Neural cell (in vitro differentiated cells): ENCODE results near the gene TEKT5. TPM values are rescaled to one million over a fixed set of nuclear protein-coding genes. Genes with fewer than 3 reads are reported as not detected.

Experiments
- H2AFZ ChIP-seq: fragments of 200-600, 300-800 bp; sonication (generic), shearing (Covaris generic); 2 replicates; pipeline ENCODE4 v1.6.0; 2014; ENCODE audit warnings: low read depth, mild to moderate bottlenecking, antibody characterized with exemption, low read length, moderate library complexity
- H3F3A ChIP-seq: fragments of 200-600 bp; shearing (Covaris generic); 2 replicates; pipeline ENCODE4 v1.6.1; 2016; ENCODE audit warnings: mild to moderate bottlenecking, moderate library complexity, mixed read lengths, antibody characterized with exemption, low read length; ENCODE audit not compliant: insufficient read depth, poor library complexity, severe bottlenecking
- H3K27ac ChIP-seq: fragments of 200-600, 300-800 bp; sonication (generic), shearing (Covaris generic); 2 replicates; pipeline ENCODE4 v1.5.1; 2014; ENCODE audit warnings: mild to moderate bottlenecking, low read length, moderate library complexity
- H3K27me3 ChIP-seq: fragments of 300-800, 200-600 bp; sonication (generic), shearing (Covaris generic); 2 replicates; pipeline ENCODE4 v1.6.0; 2014; ENCODE audit warnings: mild to moderate bottlenecking, low read depth, low read length, moderate library complexity; ENCODE audit not compliant: insufficient read depth
- H3K36me3 ChIP-seq: fragments of 300-800, 200-600 bp; sonication (generic), shearing (Covaris generic); 2 replicates; pipeline ENCODE4 v1.5.1; 2014; ENCODE audit warnings: mild to moderate bottlenecking, antibody characterized with exemption, low read length, moderate library complexity; ENCODE audit not compliant: insufficient read depth
- H3K4me2 ChIP-seq: fragments of 300-800, 200-600 bp; sonication (generic), shearing (Covaris generic); 2 replicates; pipeline ENCODE4 v1.6.0; 2014; ENCODE audit warnings: mild to moderate bottlenecking, low read length
- H3K4me3 ChIP-seq: fragments of 300-800, 200-600 bp; sonication (generic), shearing (Covaris generic); 2 replicates; pipeline ENCODE4 v1.5.1; 2014; ENCODE audit warnings: mild to moderate bottlenecking, low read length, moderate library complexity
- H3K79me2 ChIP-seq: fragments of 200-600 bp; shearing (Covaris generic); replicated peaks from 2 replicates; pipeline ENCODE4 v1.6.0; 2014; ENCODE audit warnings: mild to moderate bottlenecking, low read length, moderate library complexity; ENCODE audit not compliant: insufficient read depth
- H3K9ac ChIP-seq: fragments of 300-800, 200-600 bp; sonication (generic), shearing (Covaris generic); 2 replicates; pipeline ENCODE4 v1.6.1; 2016; ENCODE audit warnings: mild to moderate bottlenecking, low read length, mixed read lengths
- H3K9me2 ChIP-seq: fragments of 200-600 bp; shearing (Covaris generic); 2 replicates; pipeline ENCODE4 v1.6.1; 2016; ENCODE audit warnings: mild to moderate bottlenecking, low read length, mixed read lengths; ENCODE audit not compliant: insufficient read depth
- H3K9me3 ChIP-seq: fragments of 200-600, 300-800 bp; sonication (generic), shearing (Covaris generic); 2 replicates; pipeline ENCODE4 v1.6.1; 2016; ENCODE audit warnings: mild to moderate bottlenecking, mixed run types, low read length, moderate library complexity, mixed read lengths
- H4K20me1 ChIP-seq: fragments of 200-600 bp; shearing (Covaris generic); 2 replicates; pipeline ENCODE4 v1.6.1; 2016; ENCODE audit warnings: mild to moderate bottlenecking, mixed run types; ENCODE audit not compliant: insufficient read depth
- EP300 ChIP-seq: fragments of 450-650 bp; conservative IDR thresholded peaks from 2 replicates; pipeline ENCODE4 v1.6.1; 2014; ENCODE audit warnings: antibody characterized with exemption, mild to moderate bottlenecking, moderate library complexity; ENCODE audit not compliant: poor library complexity, severe bottlenecking
- EZH2 ChIP-seq: fragments of 200-600, 300-800 bp; shearing (Covaris generic), sonication (generic); IDR thresholded peaks from 2 replicates; pipeline ENCODE4 v1.6.1; 2014; ENCODE audit warnings: antibody characterized with exemption, low read length, borderline replicate concordance, mild to moderate bottlenecking; ENCODE audit not compliant: insufficient read depth, poor library complexity, severe bottlenecking
- MXI1 ChIP-seq: fragments of 450-650 bp; conservative IDR thresholded peaks from 2 replicates; pipeline ENCODE4 v1.6.1; 2014; ENCODE audit warnings: antibody characterized with exemption, mild to moderate bottlenecking; ENCODE audit not compliant: poor library complexity, severe bottlenecking
- POLR2AphosphoS5 ChIP-seq: IDR thresholded peaks from 2 replicates; pipeline ENCODE4 v1.6.1; 2012
- RAD21 ChIP-seq: fragments of 450-650 bp; conservative IDR thresholded peaks from 2 replicates; pipeline ENCODE4 v1.6.1; 2014; ENCODE audit warnings: antibody characterized with exemption, mild to moderate bottlenecking, moderate library complexity
- REST ChIP-seq: IDR thresholded peaks from 2 replicates; pipeline ENCODE4 v1.6.1; 2012; ENCODE audit warnings: borderline replicate concordance
- SMC3 ChIP-seq: fragments of 450-650 bp; conservative IDR thresholded peaks from 2 replicates; pipeline ENCODE4 v1.6.1; 2014; ENCODE audit warnings: antibody characterized with exemption, mild to moderate bottlenecking, moderate library complexity; ENCODE audit not compliant: poor library complexity
- TAF1 ChIP-seq: IDR thresholded peaks from 2 replicates; pipeline ENCODE4 v1.6.1; 2012; ENCODE audit warnings: low read depth
- polyA plus RNA-seq: library from polyadenylated mRNA; depleted of rRNA; stranded (reverse); fragments of >200 nt; gene quantifications from 2 replicates; pipeline ENCODE4 v1.2.3, GENCODE V29; 2014
- TF ChIP-seq, protein P1 (sequence below): fragments of 450-650 bp; IDR thresholded peaks from 2 replicates; pipeline ENCODE4 v1.5.1; 2014; ENCODE audit warnings: antibody characterized with exemption, mild to moderate bottlenecking, moderate library complexity; ENCODE audit not compliant: poor library complexity, severe bottlenecking

The TEKT5 gene
- polyA plus RNA-seq, 1 donor from 2014 or later = not detected

DNA sequence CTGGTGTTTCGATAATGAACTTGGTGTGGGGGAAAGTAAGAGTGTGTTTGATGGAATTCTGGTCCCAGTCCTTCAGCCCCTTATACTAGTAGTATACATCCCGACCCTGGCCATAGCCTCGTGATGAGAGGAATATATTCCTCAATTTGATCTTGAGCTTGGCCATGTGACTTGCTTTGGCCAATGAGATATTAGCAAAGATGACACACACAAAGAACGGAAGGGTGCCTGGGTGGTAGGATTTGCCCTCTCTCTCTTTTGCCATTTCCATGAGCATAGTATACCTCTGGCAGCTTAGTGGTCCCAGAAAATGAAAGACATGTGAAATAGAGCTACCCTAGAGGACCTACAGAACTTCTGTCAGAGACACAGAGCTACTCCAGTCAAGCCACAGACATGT lies 111.5 kb downstream of the TEKT5 start:
- H3K9me3 ChIP-seq = no peaks in the 10 kb centered on the region
- H3K79me2 ChIP-seq = no peaks in the 10 kb centered on the region
- TF ChIP-seq EZH2 (no peak), MXI1 (no peak), EP300 (no peak), POLR2AphosphoS5 (no peak), RAD21 (no peak), SMC3 (no peak), TAF1 (no peak), REST (no peak)
- TF ChIP-seq, protein P1, sequence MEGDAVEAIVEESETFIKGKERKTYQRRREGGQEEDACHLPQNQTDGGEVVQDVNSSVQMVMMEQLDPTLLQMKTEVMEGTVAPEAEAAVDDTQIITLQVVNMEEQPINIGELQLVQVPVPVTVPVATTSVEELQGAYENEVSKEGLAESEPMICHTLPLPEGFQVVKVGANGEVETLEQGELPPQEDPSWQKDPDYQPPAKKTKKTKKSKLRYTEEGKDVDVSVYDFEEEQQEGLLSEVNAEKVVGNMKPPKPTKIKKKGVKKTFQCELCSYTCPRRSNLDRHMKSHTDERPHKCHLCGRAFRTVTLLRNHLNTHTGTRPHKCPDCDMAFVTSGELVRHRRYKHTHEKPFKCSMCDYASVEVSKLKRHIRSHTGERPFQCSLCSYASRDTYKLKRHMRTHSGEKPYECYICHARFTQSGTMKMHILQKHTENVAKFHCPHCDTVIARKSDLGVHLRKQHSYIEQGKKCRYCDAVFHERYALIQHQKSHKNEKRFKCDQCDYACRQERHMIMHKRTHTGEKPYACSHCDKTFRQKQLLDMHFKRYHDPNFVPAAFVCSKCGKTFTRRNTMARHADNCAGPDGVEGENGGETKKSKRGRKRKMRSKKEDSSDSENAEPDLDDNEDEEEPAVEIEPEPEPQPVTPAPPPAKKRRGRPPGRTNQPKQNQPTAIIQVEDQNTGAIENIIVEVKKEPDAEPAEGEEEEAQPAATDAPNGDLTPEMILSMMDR = no peak
- no peaks in the 10 kb centered on the region for H3F3A ChIP-seq
- no peaks in the 10 kb centered on the region for H3K9me2 ChIP-seq
- H3K27me3 ChIP-seq = peaks cover 23% of the 10 kb centered on the region
- no peak overlapping the region for H3K27ac ChIP-seq
- no peak overlapping the region for H3K4me2 ChIP-seq
- H2AFZ ChIP-seq = no peak overlapping the region
- no peak overlapping the region for H3K9ac ChIP-seq
- H3K4me3 ChIP-seq = no peak overlapping the region
- no peaks in the 10 kb centered on the region for H3K36me3 ChIP-seq
- H4K20me1 ChIP-seq = no peaks in the 10 kb centered on the region

DNA sequence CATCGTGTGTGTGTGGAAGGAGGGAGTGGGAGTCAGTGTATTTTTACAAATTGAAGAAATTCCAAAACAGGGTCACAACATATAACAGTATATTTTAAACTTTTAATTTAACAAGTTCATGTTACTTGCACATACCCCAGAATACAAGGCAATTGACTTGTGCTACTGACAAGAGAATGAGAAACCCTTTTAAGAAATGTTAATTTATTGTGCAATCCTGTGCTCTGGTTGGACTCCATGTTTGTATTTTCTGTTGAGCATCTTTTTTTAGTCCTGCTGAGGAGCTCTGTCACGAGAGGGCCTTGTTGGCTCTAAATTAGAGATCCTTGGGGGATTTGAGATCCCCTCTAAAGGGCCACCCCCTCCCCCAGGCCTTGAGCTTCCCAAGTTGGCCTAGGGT lies 113.2 kb downstream of the TEKT5 start:
- H2AFZ ChIP-seq = no peak overlapping the region
- no peaks in the 10 kb centered on the region for H3K9me3 ChIP-seq
- H3K4me3 ChIP-seq = no peak overlapping the region
- no peak for TF ChIP-seq SMC3
- TF ChIP-seq RAD21 = no peak
- no peak for TF ChIP-seq TAF1
- no peak for TF ChIP-seq POLR2AphosphoS5
- no peak for TF ChIP-seq EZH2
- TF ChIP-seq, protein P1 = no peak
- no peak for TF ChIP-seq REST
- no peak for TF ChIP-seq EP300
- no peak for TF ChIP-seq MXI1
- no peaks in the 10 kb centered on the region for H4K20me1 ChIP-seq
- H3K9ac ChIP-seq = no peak overlapping the region
- peaks cover 23% of the 10 kb centered on the region for H3K27me3 ChIP-seq
- no peaks in the 10 kb centered on the region for H3K79me2 ChIP-seq
- H3K4me2 ChIP-seq = no peak overlapping the region
- no peaks in the 10 kb centered on the region for H3F3A ChIP-seq
- H3K27ac ChIP-seq = no peak overlapping the region
- H3K36me3 ChIP-seq = no peaks in the 10 kb centered on the region
- no peaks in the 10 kb centered on the region for H3K9me2 ChIP-seq
